Panc1 (cell line): ENCODE data around the gene ZBTB20. TPM values are rescaled to one million over a fixed set of nuclear protein-coding genes. Genes with fewer than 3 reads are reported as not detected.

Experiments used
- ATAC-seq: fragments of 200-7000 bp; cut with Tn5 transposase; 2 replicates; pipeline ENCODE4 v1.9.1; 2020; ENCODE audit warnings: mild to moderate bottlenecking, moderate library complexity
- BruUV-seq: library from RNA; stranded (reverse); fragments of 400-500 nt; replicated peaks from 2 replicates; lab custom pipeline; 2021; lab: Mats Ljungman, UMichigan
- CTCF ChIA-PET: fragments of 300-600 bp; sonication (Branson Sonifier 250); formaldehyde crosslinking; loops from one replicate; lab custom pipeline; 2022; ENCODE audit warnings: antibody characterized with exemption; lab: Charles Lee
- POLR2A ChIA-PET: fragments of 300-600 bp; sonication (Branson Sonifier 250); formaldehyde crosslinking; loops from one replicate; lab custom pipeline; 2022; ENCODE audit warnings: antibody characterized with exemption; lab: Charles Lee
- DNase-seq: peaks from one replicate; pipeline ENCODE4 v3.0.0-alpha.2; 2010; ENCODE audit warnings: low read depth, low spot score
- H3K27ac ChIP-seq: 2 replicates; pipeline ENCODE4 v1.5.1; 2011; ENCODE audit warnings: mild to moderate bottlenecking, low read length, inconsistent platforms
- H3K27me3 ChIP-seq: fragments of 200-500 bp; sonication (Bioruptor generic); 2 replicates; pipeline ENCODE4 v1.6.0; 2014; ENCODE audit warnings: low read length, inconsistent platforms; ENCODE audit not compliant: control insufficient read depth, insufficient read depth
- H3K36me3 ChIP-seq: fragments of 200-500 bp; sonication (Bioruptor generic); 2 replicates; pipeline ENCODE4 v1.5.1; 2014; ENCODE audit warnings: inconsistent platforms, mild to moderate bottlenecking, low read length, moderate library complexity; ENCODE audit not compliant: control insufficient read depth, insufficient read depth
- H3K4me1 ChIP-seq: 2 replicates; pipeline ENCODE4 v1.5.1; 2011; ENCODE audit warnings: inconsistent platforms, mild to moderate bottlenecking, low read length, moderate library complexity; ENCODE audit not compliant: control insufficient read depth, insufficient read depth
- H3K4me3 ChIP-seq, 2 experiments: 2 replicates each; pipeline ENCODE4 v1.5.1; 2011 to 2012; ENCODE audit warnings: low read depth in 2 of 2, low read length in 2 of 2, mild to moderate bottlenecking in 2 of 2, inconsistent platforms in 1 of 2, moderate library complexity in 1 of 2
- H3K9me3 ChIP-seq: fragments of 200-500 bp; sonication (Bioruptor generic); 2 replicates; pipeline ENCODE4 v1.5.1; 2014; ENCODE audit warnings: low read depth, mild to moderate bottlenecking, inconsistent platforms, low read length, moderate library complexity; ENCODE audit not compliant: control insufficient read depth, insufficient read depth
- POLR2AphosphoS5 ChIP-seq: IDR thresholded peaks from 2 replicates; pipeline ENCODE4 v1.6.1; 2012; ENCODE audit warnings: mild to moderate bottlenecking, low read depth, low read length, moderate library complexity
- REST ChIP-seq, 2 experiments: IDR thresholded peaks; 2 replicates each; pipeline ENCODE4 v1.6.1; 2011 to 2012; ENCODE audit warnings: low read depth in 2 of 2, control low read depth in 1 of 2, low read length in 1 of 2, mild to moderate bottlenecking in 1 of 2, moderate library complexity in 1 of 2; ENCODE audit not compliant: insufficient read depth in 1 of 2
- SIN3A ChIP-seq: IDR thresholded peaks from 2 replicates; pipeline ENCODE4 v1.6.1; 2012; ENCODE audit warnings: low read depth, mild to moderate bottlenecking, low read length, moderate library complexity, borderline replicate concordance; ENCODE audit not compliant: insufficient read depth
- TCF7L2 ChIP-seq: IDR thresholded peaks from 2 replicates; pipeline ENCODE4 v1.6.1; 2011; ENCODE audit warnings: mild to moderate bottlenecking, low read depth, low read length, inconsistent platforms
- in situ Hi-C: cut with HindIII; loops from 2 replicates; pipeline ENCODE4 v1.10.0; 2016; ENCODE audit warnings: low sequenced_read_pairs, low pct_unique_long_range_greater_than_20kb
- intact Hi-C: fragments of 100-400 bp; cut with micrococcal nuclease; formaldehyde crosslinking; loops from one replicate; pipeline ENCODE4 v1.10.0; 2022; ENCODE audit not compliant: unreplicated experiment
- total RNA-seq: library from RNA; stranded (reverse); gene quantifications from one replicate; pipeline ENCODE4 v1.2.1, GENCODE V29; 2021; ENCODE audit not compliant: unreplicated experiment
- TF ChIP-seq, protein P1 (sequence below): fragments of 450-650 bp; IDR thresholded peaks from 2 replicates; pipeline ENCODE4 v1.5.1; 2017; ENCODE audit warnings: mild to moderate bottlenecking

ZBTB20 gene
- total RNA-seq, 1 experiment from 2014 or later, result 4.1 TPM

DNA sequence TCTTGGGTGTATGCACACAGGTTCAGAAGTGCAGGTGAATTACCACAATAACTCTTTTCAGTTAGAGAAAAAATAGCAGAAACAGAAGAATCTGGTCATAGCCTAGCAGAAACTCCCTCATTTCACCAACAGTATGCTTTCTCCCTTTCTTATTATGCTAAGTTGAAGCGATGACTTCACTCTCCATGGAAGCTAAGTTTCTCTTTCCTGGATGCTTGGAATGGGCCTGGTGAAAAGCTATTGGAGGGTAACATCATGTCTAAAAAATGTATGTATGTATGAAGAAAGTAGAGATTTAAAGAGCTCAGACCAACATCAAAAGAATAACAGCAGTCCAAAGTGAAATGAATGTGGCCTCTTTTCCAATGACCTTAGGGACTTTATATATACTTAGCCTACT, 707.8 kb downstream of the ZBTB20 start:
- H3K4me1 ChIP-seq, result no peaks in the 10 kb centered on the region
- H3K27me3 ChIP-seq, result no peaks in the 10 kb centered on the region
- TF ChIP-seq, protein P1, sequence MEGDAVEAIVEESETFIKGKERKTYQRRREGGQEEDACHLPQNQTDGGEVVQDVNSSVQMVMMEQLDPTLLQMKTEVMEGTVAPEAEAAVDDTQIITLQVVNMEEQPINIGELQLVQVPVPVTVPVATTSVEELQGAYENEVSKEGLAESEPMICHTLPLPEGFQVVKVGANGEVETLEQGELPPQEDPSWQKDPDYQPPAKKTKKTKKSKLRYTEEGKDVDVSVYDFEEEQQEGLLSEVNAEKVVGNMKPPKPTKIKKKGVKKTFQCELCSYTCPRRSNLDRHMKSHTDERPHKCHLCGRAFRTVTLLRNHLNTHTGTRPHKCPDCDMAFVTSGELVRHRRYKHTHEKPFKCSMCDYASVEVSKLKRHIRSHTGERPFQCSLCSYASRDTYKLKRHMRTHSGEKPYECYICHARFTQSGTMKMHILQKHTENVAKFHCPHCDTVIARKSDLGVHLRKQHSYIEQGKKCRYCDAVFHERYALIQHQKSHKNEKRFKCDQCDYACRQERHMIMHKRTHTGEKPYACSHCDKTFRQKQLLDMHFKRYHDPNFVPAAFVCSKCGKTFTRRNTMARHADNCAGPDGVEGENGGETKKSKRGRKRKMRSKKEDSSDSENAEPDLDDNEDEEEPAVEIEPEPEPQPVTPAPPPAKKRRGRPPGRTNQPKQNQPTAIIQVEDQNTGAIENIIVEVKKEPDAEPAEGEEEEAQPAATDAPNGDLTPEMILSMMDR, result no peak
- TF ChIP-seq POLR2AphosphoS5 (no peak), TCF7L2 (no peak), REST (IDR thresholded peaks at IDR 0.05; ENCODE audit: insufficient read depth in 1 of 2, low read depth in 2 of 2, low read length in 1 of 2) (no peak), SIN3A (no peak)
- no peaks in the 10 kb centered on the region for H3K36me3 ChIP-seq
- no peaks in the 10 kb centered on the region for H3K9me3 ChIP-seq
- intact Hi-C loops, result no loop called here
- ATAC-seq (no peak), DNase-seq (no peak)
- in situ Hi-C loops, result no loop called here
- no peak overlapping the region for H3K4me3 ChIP-seq
- ChIA-PET CTCF (no interaction called here), POLR2A (no interaction called here)
- no TSS peak for BruUV-seq
- no peak overlapping the region for H3K27ac ChIP-seq

- Histone ChIP-seq H3K27me3 (no peaks in the 10 kb centered on the region), H3K36me3 (no peaks in the 10 kb centered on the region), H3K9me3 (no peaks in the 10 kb centered on the region), H3K27ac (no peak overlapping the region), H3K4me3 (no peak overlapping the region), H3K4me1 (no peaks in the 10 kb centered on the region)
- DNase-seq, result no peak
- ChIA-PET CTCF (no interaction called here), POLR2A (no interaction called here)
- no peak for ATAC-seq
- TF ChIP-seq REST (IDR thresholded peaks at IDR 0.05; ENCODE audit: insufficient read depth in 1 of 2, low read depth in 2 of 2, low read length in 1 of 2) (no peak), SIN3A (no peak), TCF7L2 (no peak), POLR2AphosphoS5 (no peak)
- TF ChIP-seq, protein P1, result no peak
- no TSS peak for BruUV-seq
- in situ Hi-C loops, result no loop called here
- intact Hi-C loops, result no loop called here
Observed at GRCh38 chr3:114437897-114438296, 709.2 kb downstream of the ZBTB20 start.
